Upper lobe of left lung (tissue), 6 donors: Measurements from ENCODE around the gene ZCWPW1. TPM values are rescaled to one million over a fixed set of nuclear protein-coding genes. Genes with fewer than 3 reads are reported as not detected.

Experiments used
- ATAC-seq, 2 donors: fragments of 200-7000 bp; cut with Tn5 transposase; one replicate each; pipeline ENCODE4 v1.9.1; 2022; ENCODE audit warnings: mild to moderate bottlenecking in 2 of 2, moderate library complexity in 2 of 2; ENCODE audit not compliant: low FRiP score in 2 of 2
- DNase-seq, 2 donors: peaks; one replicate each; pipeline ENCODE4 v3.0.0-alpha.2; 2019 to 2020
- H3K27ac ChIP-seq, 4 donors: fragments of 200-600 bp; sonication (generic); one replicate each; pipeline ENCODE4 v1.5.1; 2016 to 2019
- H3K27me3 ChIP-seq, 4 donors: fragments of 200-600 bp; sonication (generic); one replicate each; pipeline ENCODE4 v1.5.1; 2017 to 2019
- H3K36me3 ChIP-seq, 4 donors: fragments of 200-600 bp; sonication (generic); one replicate each; pipeline ENCODE4 v1.5.1; 2016 to 2019
- H3K4me1 ChIP-seq, 4 donors: fragments of 200-600 bp; sonication (generic); one replicate each; pipeline ENCODE4 v1.5.1; 2018 to 2019
- H3K4me3 ChIP-seq, 4 donors: fragments of 200-600 bp; sonication (generic); one replicate each; pipeline ENCODE4 v1.5.1; 2017 to 2019; ENCODE audit warnings: mild to moderate bottlenecking in 2 of 4, moderate library complexity in 1 of 4
- H3K9me3 ChIP-seq, 4 donors: fragments of 200-600 bp; sonication (generic); one replicate each; pipeline ENCODE4 v1.5.1; 2018 to 2019
- CTCF ChIP-seq, 6 experiments: fragments of 450-650 bp in 4 of 6; fragments of 200-600 bp in 2 of 6; sonication (generic) in 2 of 6; IDR thresholded peaks; one replicate each; pipeline ENCODE4 v1.5.1; 2016 to 2019; ENCODE audit warnings: antibody characterized with exemption in 6 of 6
- EP300 ChIP-seq, 4 donors: sonication (generic); formaldehyde crosslinking; IDR thresholded peaks; one replicate each; pipeline ENCODE4 v1.5.1; 2017; ENCODE audit warnings: antibody characterized with exemption in 4 of 4, control low read depth in 2 of 4
- POLR2A ChIP-seq, 4 donors: fragments of 450-650 bp; IDR thresholded peaks; one replicate each; pipeline ENCODE4 v1.5.1; 2016 to 2017; ENCODE audit warnings: antibody characterized with exemption in 4 of 4, mild to moderate bottlenecking in 2 of 4
- POLR2AphosphoS5 ChIP-seq, 2 donors: sonication (generic); formaldehyde crosslinking; IDR thresholded peaks; one replicate each; pipeline ENCODE4 v1.5.1; 2017; ENCODE audit warnings: antibody characterized with exemption in 2 of 2
- WGBS, 2 donors: methylation state at CpG; one replicate each; pipeline ENCODE4 v1.1.5; 2017 to 2018; 5-methylcytosine and 5-hydroxymethylcytosine counted together
- total RNA-seq, 6 donors: library from RNA; depleted of rRNA in 4 of 6; stranded (reverse); fragments of >200 nt in 4 of 6; gene quantifications; one replicate each; pipeline versions ENCODE4 v1.1.0 to v1.2.1, GENCODE V29; 2016 to 2021
- donor health status: DM: no; HTN: no; CAD: no; lungs with moderate emphysema.
- donor health status: DM: no; HTN: yes; CAD: no; lungs with severe emphysema.

The ZCWPW1 gene
- total RNA-seq, 6 donors from 2014 or later = 3.8 to 6.3 (median 5.2) TPM

- H3K4me1 ChIP-seq = peaks cover 9 to 23% (median 16%) of the 10 kb centered on the region in 4 donors
- H3K27me3 ChIP-seq = no peaks in the 10 kb centered on the region
- peak within 1 kb of the TSS in 3 of 4 donors; percentile 18 to 40 (median 32) for H3K4me3 ChIP-seq
- TF ChIP-seq EP300 (IDR thresholded peaks at IDR 0.05) (no peak), CTCF (IDR thresholded peaks at IDR 0.05) (no peak), POLR2A (IDR thresholded peaks at IDR 0.05) (peak in 1 of 4 donors; percentile 71), POLR2AphosphoS5 (IDR thresholded peaks at IDR 0.05) (peak; percentile 53 to 54)
- H3K27ac ChIP-seq = peak within 1 kb of the TSS; percentile 82 to 89 (median 86)
- H3K36me3 ChIP-seq = no peaks in the 10 kb centered on the region
- 26 to 48% methylated on average over 3 to 11 of the region's 12 CpGs for WGBS, 2 donors
- no peaks in the 10 kb centered on the region for H3K9me3 ChIP-seq
- peak; percentile 56 to 82 for DNase-seq
- peak; percentile 70 to 76 for ATAC-seq
Observed at GRCh38 chr7:100373261-100373831, 55.2 kb downstream of the ZCWPW1 start, which contains the start of gene PILRA. TSS of gene PILRA (plus strand) at chr7:100373487. CDS start at chr7:100373657, 170 bp downstream.

GRCh38 chr7:100372694-100373093, 55.8 kb downstream of the ZCWPW1 start:
- ATAC-seq = peak in 1 of 2 donors; percentile 6

GRCh38 chr7:100372256-100372655, 56.2 kb downstream of the ZCWPW1 start:
- H3K36me3 ChIP-seq = peaks cover 0 to 8% (median 0%) of the 10 kb centered on the region in 4 donors
- ATAC-seq (peak; percentile 20 to 52), DNase-seq (peak; percentile 50 to 66)
- peaks cover 9 to 25% (median 18%) of the 10 kb centered on the region in 4 donors for H3K4me1 ChIP-seq
- no peak for TF ChIP-seq EP300 (IDR thresholded peaks at IDR 0.05)
- TF ChIP-seq POLR2A (IDR thresholded peaks at IDR 0.05) = peak in 1 of 4 donors; percentile 67
- no peak for TF ChIP-seq CTCF (IDR thresholded peaks at IDR 0.05)
- TF ChIP-seq POLR2AphosphoS5 (IDR thresholded peaks at IDR 0.05) = peak in 1 of 2 donors; percentile 42
- no peak overlapping the region for H3K4me3 ChIP-seq
- no peaks in the 10 kb centered on the region for H3K27me3 ChIP-seq
- peak overlapping the region; percentile 82 to 89 (median 86) for H3K27ac ChIP-seq
- no peaks in the 10 kb centered on the region for H3K9me3 ChIP-seq
- WGBS, 2 donors = 28 to 33% methylated on average over 4 to 8 of the region's 8 CpGs

More at GRCh38 chr7:100372694-100373093, 55.8 kb downstream of the ZCWPW1 start:
- Histone ChIP-seq H3K4me1 (peaks cover 9 to 23% (median 18%) of the 10 kb centered on the region in 4 donors), H3K27ac (peak overlapping the region; percentile 82 to 89 (median 86)), H3K36me3 (peaks cover 0 to 4% (median 0%) of the 10 kb centered on the region in 4 donors), H3K4me3 (no peak overlapping the region), H3K27me3 (no peaks in the 10 kb centered on the region), H3K9me3 (no peaks in the 10 kb centered on the region)
- DNase-seq = peak in 1 of 2 donors; percentile 35
- TF ChIP-seq CTCF (IDR thresholded peaks at IDR 0.05) = no peak
- no peak for TF ChIP-seq POLR2AphosphoS5 (IDR thresholded peaks at IDR 0.05)
- no peak for TF ChIP-seq POLR2A (IDR thresholded peaks at IDR 0.05)
- no peak for TF ChIP-seq EP300 (IDR thresholded peaks at IDR 0.05)
- 58% methylated on average over 6 of the region's 6 CpGs; no CpG with 5 or more reads in 1 of the 2 donors for WGBS, 2 donors

GRCh38 chr7:100371561-100372171, 56.8 kb downstream of the ZCWPW1 start:
- peaks cover 0 to 8% (median 0%) of the 10 kb centered on the region in 4 donors for H3K36me3 ChIP-seq
- H3K27me3 ChIP-seq = no peaks in the 10 kb centered on the region
- WGBS, 2 donors = 55 to 74% methylated on average over 5 to 7 of the region's 7 CpGs
- H3K27ac ChIP-seq = peak overlapping the region in 3 of 4 donors; percentile 84 to 89 (median 89)
- no peak overlapping the region for H3K4me3 ChIP-seq
- H3K9me3 ChIP-seq = no peaks in the 10 kb centered on the region
- TF ChIP-seq CTCF (IDR thresholded peaks at IDR 0.05) = no peak
- TF ChIP-seq POLR2A (IDR thresholded peaks at IDR 0.05) = no peak
- no peak for TF ChIP-seq EP300 (IDR thresholded peaks at IDR 0.05)
- ATAC-seq (no peak), DNase-seq (no peak)
- H3K4me1 ChIP-seq = peaks cover 9 to 28% (median 18%) of the 10 kb centered on the region in 4 donors
